T-helper 2 cell treated with Interferon-gamma antibody and Interleukin-4, amounts not matched to agents 5 μg/mL and 100 μg/mL, for 36 hours (primary cell): ENCODE data around the gene NME7.

Experiments used
- DNase-seq: peaks from one replicate; pipeline ENCODE4 v3.0.0; 2021; ENCODE audit warnings: low spot score
- H3K27ac Mint-ChIP-seq: one replicate; pipeline ENCODE4 v1.8.0; 2021; ENCODE audit warnings: mild to moderate bottlenecking, mixed read lengths
- H3K27me3 Mint-ChIP-seq: one replicate; pipeline ENCODE4 v1.8.0; 2021; ENCODE audit warnings: low read depth, mixed read lengths
- H3K36me3 Mint-ChIP-seq: one replicate; pipeline ENCODE4 v1.8.0; 2021; ENCODE audit warnings: low read depth, mixed read lengths
- H3K4me1 Mint-ChIP-seq: one replicate; pipeline ENCODE4 v1.8.0; 2021; ENCODE audit warnings: low read depth, mixed read lengths
- H3K4me3 Mint-ChIP-seq: one replicate; pipeline ENCODE4 v1.8.0; 2022; ENCODE audit warnings: mild to moderate bottlenecking, moderate library complexity, mixed read lengths
- H3K9me3 Mint-ChIP-seq: one replicate; pipeline ENCODE4 v1.8.0; 2021; ENCODE audit warnings: mixed read lengths

Gene NME7

GRCh38 chr1:169161496-169162194 is 206.0 kb downstream of the NME7 start:
- Mint-ChIP-seq H3K36me3 (no peaks in the 10 kb centered on the region), H3K4me3 (no peak overlapping the region), H3K27me3 (no peaks in the 10 kb centered on the region), H3K4me1 (peaks cover 6% of the 10 kb centered on the region), H3K27ac (no peak overlapping the region), H3K9me3 (no peaks in the 10 kb centered on the region)
- DNase-seq, result no peak

GRCh38 chr1:169160845-169161495 is 206.6 kb downstream of the NME7 start:
- Mint-ChIP-seq H3K27ac (no peak overlapping the region), H3K27me3 (no peaks in the 10 kb centered on the region), H3K36me3 (no peaks in the 10 kb centered on the region), H3K4me3 (no peak overlapping the region), H3K4me1 (peaks cover 6% of the 10 kb centered on the region), H3K9me3 (no peaks in the 10 kb centered on the region)
- DNase-seq, result no peak

DNA sequence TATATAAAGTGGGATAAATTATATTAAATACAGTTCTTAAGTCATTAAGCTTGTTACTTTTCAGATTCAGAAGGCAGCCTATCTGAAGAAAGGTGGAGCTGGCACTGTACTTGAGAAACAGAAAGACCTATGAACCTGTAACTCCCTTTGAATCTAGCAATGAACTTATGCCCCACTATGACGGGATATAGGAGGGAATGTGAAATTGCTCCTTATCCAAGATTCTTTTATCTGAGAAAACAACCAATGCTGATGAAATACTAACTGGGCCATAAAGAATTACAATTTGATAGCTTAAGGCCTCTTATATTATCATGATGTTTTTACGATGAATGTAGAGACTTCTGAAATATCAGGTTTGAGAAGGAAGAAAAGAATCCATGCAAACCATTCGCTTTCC is 211.0 kb downstream of the NME7 start:
- no peaks in the 10 kb centered on the region for H3K27me3 Mint-ChIP-seq
- no peaks in the 10 kb centered on the region for H3K36me3 Mint-ChIP-seq
- DNase-seq, result no peak
- H3K4me1 Mint-ChIP-seq, result no peaks in the 10 kb centered on the region
- no peak overlapping the region for H3K27ac Mint-ChIP-seq
- H3K9me3 Mint-ChIP-seq, result no peaks in the 10 kb centered on the region
- no peak overlapping the region for H3K4me3 Mint-ChIP-seq

GRCh38 chr1:169155675-169156074 is 211.9 kb downstream of the NME7 start:
- DNase-seq, result no peak

GRCh38 chr1:169151338-169151837 is 216.2 kb downstream of the NME7 start:
- Mint-ChIP-seq H3K4me3 (no peak overlapping the region), H3K27me3 (no peaks in the 10 kb centered on the region), H3K9me3 (no peaks in the 10 kb centered on the region), H3K27ac (no peak overlapping the region), H3K36me3 (no peaks in the 10 kb centered on the region), H3K4me1 (no peaks in the 10 kb centered on the region)
- DNase-seq, result no peak

More at GRCh38 chr1:169155675-169156074, 211.9 kb downstream of the NME7 start:
- no peak overlapping the region for H3K27ac Mint-ChIP-seq
- H3K9me3 Mint-ChIP-seq, result no peaks in the 10 kb centered on the region
- no peaks in the 10 kb centered on the region for H3K4me1 Mint-ChIP-seq
- no peak overlapping the region for H3K4me3 Mint-ChIP-seq
- H3K36me3 Mint-ChIP-seq, result no peaks in the 10 kb centered on the region
- H3K27me3 Mint-ChIP-seq, result no peaks in the 10 kb centered on the region

DNA sequence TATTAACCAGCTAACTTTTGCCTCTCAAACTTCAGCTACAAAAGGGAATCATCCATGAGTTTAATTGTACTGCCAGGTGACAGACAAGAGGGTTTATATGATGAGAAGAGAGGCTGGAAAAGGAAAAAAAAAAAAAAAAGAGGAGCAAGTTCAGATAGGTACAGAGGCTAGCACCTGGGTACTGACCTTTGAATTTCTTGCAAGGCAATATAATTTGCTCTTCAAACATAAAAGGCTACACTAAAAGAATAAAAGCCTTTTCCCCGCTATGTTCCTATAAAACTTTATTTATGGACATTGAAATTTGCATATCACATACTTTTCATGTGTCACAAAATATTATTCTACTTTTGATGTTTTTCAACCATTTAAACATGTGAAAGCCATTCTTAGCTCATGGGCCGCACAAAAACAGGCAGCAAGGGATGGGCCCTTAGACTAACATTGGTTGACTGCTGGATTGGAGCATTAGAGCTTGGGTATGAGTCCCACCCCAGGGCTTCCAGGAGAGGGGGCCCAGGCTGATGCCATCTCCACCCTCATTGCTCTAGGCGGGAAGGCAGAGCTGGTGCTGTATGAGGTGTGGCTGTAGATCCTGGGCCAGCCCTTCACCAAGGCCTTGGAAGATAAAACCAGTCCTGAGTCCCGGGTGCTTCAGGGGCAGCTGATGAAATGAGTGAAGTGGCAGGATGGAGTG is 216.8 kb downstream of the NME7 start:
- no peaks in the 10 kb centered on the region for H3K4me1 Mint-ChIP-seq
- H3K36me3 Mint-ChIP-seq, result no peaks in the 10 kb centered on the region
- H3K27ac Mint-ChIP-seq, result no peak overlapping the region
- no peaks in the 10 kb centered on the region for H3K27me3 Mint-ChIP-seq
- no peak overlapping the region for H3K4me3 Mint-ChIP-seq
- DNase-seq, result no peak
- H3K9me3 Mint-ChIP-seq, result no peaks in the 10 kb centered on the region

- no peaks in the 10 kb centered on the region for H3K36me3 Mint-ChIP-seq
- H3K27ac Mint-ChIP-seq, result no peak overlapping the region
- no peaks in the 10 kb centered on the region for H3K9me3 Mint-ChIP-seq
- peaks cover 2% of the 10 kb centered on the region for H3K27me3 Mint-ChIP-seq
- no peaks in the 10 kb centered on the region for H3K4me1 Mint-ChIP-seq
- DNase-seq, result no peak
- no peak overlapping the region for H3K4me3 Mint-ChIP-seq
Observed at GRCh38 chr1:169149555-169150286, 217.9 kb downstream of the NME7 start.

GRCh38 chr1:169148472-169149252 is 218.9 kb downstream of the NME7 start:
- no peaks in the 10 kb centered on the region for H3K9me3 Mint-ChIP-seq
- H3K27me3 Mint-ChIP-seq, result peaks cover 2% of the 10 kb centered on the region
- no peak overlapping the region for H3K27ac Mint-ChIP-seq
- no peak overlapping the region for H3K4me3 Mint-ChIP-seq
- no peaks in the 10 kb centered on the region for H3K4me1 Mint-ChIP-seq
- DNase-seq, result no peak
- no peaks in the 10 kb centered on the region for H3K36me3 Mint-ChIP-seq

GRCh38 chr1:169146576-169147214 is 220.9 kb downstream of the NME7 start:
- Mint-ChIP-seq H3K4me1 (peaks cover 2% of the 10 kb centered on the region), H3K27me3 (peaks cover 2% of the 10 kb centered on the region), H3K9me3 (no peaks in the 10 kb centered on the region), H3K27ac (no peak overlapping the region), H3K36me3 (no peaks in the 10 kb centered on the region), H3K4me3 (no peak overlapping the region)
- no peak for DNase-seq

DNA sequence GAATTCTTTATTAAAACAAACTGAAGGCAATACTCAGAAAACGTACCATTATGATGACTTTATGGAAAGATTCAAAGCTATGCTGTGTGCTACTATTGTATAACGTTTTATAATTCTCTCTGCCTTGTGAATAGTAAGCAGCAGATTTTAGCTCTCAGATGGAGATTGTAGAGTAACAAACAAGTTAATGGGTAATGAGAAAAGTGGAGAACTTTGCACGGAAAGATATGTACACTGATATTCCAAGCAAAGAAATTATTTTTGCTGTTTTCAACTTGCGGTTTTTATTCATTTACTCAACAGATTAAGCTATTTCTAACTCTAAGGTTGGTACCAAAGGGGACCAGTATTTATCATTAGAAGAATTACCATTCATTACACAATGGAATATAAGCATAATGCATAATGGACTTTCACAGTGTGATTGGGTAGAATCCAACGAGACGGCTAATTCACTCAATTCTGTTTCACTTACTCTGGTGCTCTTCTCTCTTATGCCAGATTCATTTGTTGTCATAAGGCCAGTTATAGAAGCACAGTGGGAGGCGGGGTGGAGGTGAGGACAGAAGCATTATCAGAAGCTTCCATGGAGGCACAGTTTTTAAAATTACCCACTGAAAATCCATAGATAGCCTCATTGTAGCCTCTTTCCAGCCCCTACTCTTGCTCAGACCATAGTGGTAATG is 222.5 kb downstream of the NME7 start:
- Mint-ChIP-seq H3K4me3 (no peak overlapping the region), H3K9me3 (no peaks in the 10 kb centered on the region), H3K4me1 (peaks cover 5% of the 10 kb centered on the region), H3K36me3 (no peaks in the 10 kb centered on the region), H3K27me3 (peaks cover 2% of the 10 kb centered on the region), H3K27ac (no peak overlapping the region)
- DNase-seq, result no peak

- Mint-ChIP-seq H3K4me1 (peaks cover 12% of the 10 kb centered on the region), H3K36me3 (no peaks in the 10 kb centered on the region), H3K27me3 (peaks cover 2% of the 10 kb centered on the region), H3K4me3 (no peak overlapping the region), H3K27ac (no peak overlapping the region), H3K9me3 (no peaks in the 10 kb centered on the region)
- DNase-seq, result no peak
Observed at GRCh38 chr1:169143984-169144383, 223.6 kb downstream of the NME7 start.

GRCh38 chr1:169143346-169143745 is 224.3 kb downstream of the NME7 start:
- no peak overlapping the region for H3K4me3 Mint-ChIP-seq
- no peaks in the 10 kb centered on the region for H3K36me3 Mint-ChIP-seq
- peaks cover 15% of the 10 kb centered on the region for H3K4me1 Mint-ChIP-seq
- H3K9me3 Mint-ChIP-seq, result no peaks in the 10 kb centered on the region
- DNase-seq, result no peak
- H3K27me3 Mint-ChIP-seq, result peaks cover 2% of the 10 kb centered on the region
- H3K27ac Mint-ChIP-seq, result no peak overlapping the region
